RWPE2 (cell line): ENCODE results near the gene PEAK1.

Source experiments
- ATAC-seq: fragments of 200-7000 bp; cut with Tn5 transposase; 3 replicates; pipeline ENCODE4 v1.9.1; 2021; ENCODE audit warnings: low read depth
- DNase-seq: peaks from one replicate; pipeline ENCODE4 v3.0.0-alpha.2; 2020; ENCODE audit warnings: low spot score
- H3K27ac ChIP-seq: fragments of 450-650 bp; 2 replicates; pipeline ENCODE4 v1.5.1; 2017; ENCODE audit warnings: mild to moderate bottlenecking; ENCODE audit not compliant: poor library complexity, severe bottlenecking
- H3K27me3 ChIP-seq: fragments of 250-450 bp; sonication (Bioruptor Pico); 2 replicates; pipeline ENCODE4 v1.5.1; 2021; ENCODE audit warnings: mild to moderate bottlenecking, moderate library complexity; ENCODE audit not compliant: insufficient read depth, poor library complexity, severe bottlenecking
- H3K36me3 ChIP-seq: fragments of 250-450 bp; sonication (Bioruptor Pico); 2 replicates; pipeline ENCODE4 v1.5.1; 2020; ENCODE audit warnings: low read depth, mild to moderate bottlenecking, moderate library complexity
- H3K4me1 ChIP-seq: fragments of 250-450 bp; sonication (Bioruptor Pico); 2 replicates; pipeline ENCODE4 v1.5.1; 2021; ENCODE audit warnings: mild to moderate bottlenecking, moderate library complexity; ENCODE audit not compliant: insufficient read depth, poor library complexity, severe bottlenecking
- H3K4me3 ChIP-seq: fragments of 250-450 bp; sonication (Bioruptor Pico); 2 replicates; pipeline ENCODE4 v1.5.1; 2021; ENCODE audit warnings: mild to moderate bottlenecking, moderate library complexity; ENCODE audit not compliant: severe bottlenecking
- H3K9me3 ChIP-seq: fragments of 250-450 bp; sonication (Bioruptor Pico); 2 replicates; pipeline ENCODE4 v1.5.1; 2021; ENCODE audit warnings: mild to moderate bottlenecking, moderate library complexity; ENCODE audit not compliant: severe bottlenecking
- CTCF ChIP-seq: fragments of 450-650 bp; IDR thresholded peaks from one replicate; pipeline ENCODE4 v1.5.1; 2017; ENCODE audit warnings: mild to moderate bottlenecking, moderate library complexity; ENCODE audit not compliant: poor library complexity, severe bottlenecking

Gene PEAK1

GRCh38 chr15:77074350-77074749 lies 345.6 kb downstream of the PEAK1 start:
- no peak for TF ChIP-seq CTCF
- Histone ChIP-seq H3K36me3 (no peaks in the 10 kb centered on the region), H3K9me3 (no peaks in the 10 kb centered on the region), H3K4me3 (no peak overlapping the region), H3K27me3 (peaks cover 16% of the 10 kb centered on the region), H3K4me1 (peaks cover 3% of the 10 kb centered on the region), H3K27ac (no peak overlapping the region)
- DNase-seq (no peak), ATAC-seq (no peak)

- Histone ChIP-seq H3K27ac (peak overlapping the region; percentile 50), H3K27me3 (peaks cover 14% of the 10 kb centered on the region), H3K36me3 (0 out of 2 replicates have a peak, but pooled peaks cover 6% of the 10 kb centered on the region), H3K4me3 (peak overlapping the region; percentile 57), H3K9me3 (no peaks in the 10 kb centered on the region), H3K4me1 (peaks cover 23% of the 10 kb centered on the region)
- no peak for ATAC-seq
- TF ChIP-seq CTCF = no peak
- no peak for DNase-seq
These were observed 348.3 kb downstream of the PEAK1 start for GRCh38 chr15:77071305-77072223.

- no peak for TF ChIP-seq CTCF
- Histone ChIP-seq H3K4me1 (peaks cover 24% of the 10 kb centered on the region), H3K4me3 (peak within 1 kb of the TSS; percentile 57), H3K27ac (peak within 1 kb of the TSS; percentile 50), H3K9me3 (no peaks in the 10 kb centered on the region), H3K36me3 (0 out of 2 replicates have a peak, but pooled peaks cover 6% of the 10 kb centered on the region), H3K27me3 (peaks cover 6% of the 10 kb centered on the region)
- DNase-seq (peak; percentile 95), ATAC-seq (peak; percentile 92)
These were observed 349.2 kb downstream of the PEAK1 start, which contains the start of gene TSPAN3 for GRCh38 chr15:77070495-77071304. Gene TSPAN3, minus strand, starts transcription at chr15:77071109. Its CDS starts 155 bp downstream, at chr15:77070954.

- no peak for TF ChIP-seq CTCF
- no peak for ATAC-seq
- Histone ChIP-seq H3K4me1 (peaks cover 29% of the 10 kb centered on the region), H3K27ac (peak overlapping the region; percentile 50), H3K36me3 (0 out of 2 replicates have a peak, but pooled peaks cover 6% of the 10 kb centered on the region), H3K27me3 (peaks cover under 1% of the 10 kb centered on the region), H3K9me3 (no peaks in the 10 kb centered on the region), H3K4me3 (peak overlapping the region; percentile 57)
- DNase-seq = no peak
These were observed 349.8 kb downstream of the PEAK1 start for GRCh38 chr15:77070180-77070494.
